ENCODE measurements around the gene PBRM1. TPM values are rescaled to one million over a fixed set of nuclear protein-coding genes. Genes with fewer than 3 reads are reported as not detected.

Gene PBRM1
- total RNA-seq, 2 experiments from 2014 or later: 47.6 to 48.1 TPM

DNA sequence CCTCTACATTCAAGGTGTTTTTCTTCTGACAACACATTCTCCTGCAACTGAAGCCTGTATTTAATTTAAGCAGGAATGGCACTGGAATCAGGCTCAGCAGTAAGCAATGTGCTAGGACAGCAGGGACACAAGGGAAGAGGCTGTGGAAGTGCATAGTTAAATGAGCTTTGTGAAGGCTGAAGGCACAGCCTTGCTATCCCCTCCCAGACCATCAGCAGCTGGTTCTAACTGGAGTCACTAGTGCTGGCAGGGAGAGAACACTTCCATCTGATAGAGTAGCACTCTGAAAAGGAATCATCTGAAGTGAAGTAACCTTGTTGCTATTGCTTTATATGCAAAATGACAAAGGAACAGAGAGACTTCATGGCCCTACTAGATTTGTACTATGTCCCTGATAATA lies 134.6 kb downstream of the PBRM1 start:
- Histone ChIP-seq H3K36me3 (ENCODE audit: insufficient read depth, low read length) (peaks cover 68% of the 10 kb centered on the region), H3K9me3 (ENCODE audit: control insufficient read depth in 1 of 2, insufficient read depth in 1 of 2, low read length in 2 of 2) (no peaks in the 10 kb centered on the region), H3K4me1 (ENCODE audit: insufficient read depth, low read length) (no peaks in the 10 kb centered on the region), H3K27me3 (ENCODE audit: control insufficient read depth in 1 of 2, insufficient read depth in 2 of 2, low read length in 2 of 2) (no peaks in the 10 kb centered on the region), H3K4me3 (ENCODE audit: low read length) (no peak overlapping the region), H3K27ac (ENCODE audit: low read depth in 1 of 2, low read length in 2 of 2) (no peak overlapping the region)
- no peak overlapping the region for H3K4me3 Mint-ChIP-seq
- DNase-seq: no peak
- ChIA-PET POLR2A (no interaction called here), CTCF (no interaction called here)
- H3K36me3 Mint-ChIP-seq (ENCODE audit: low read depth): peaks cover 76% of the 10 kb centered on the region
- no peak for TF ChIP-seq CTCF (IDR thresholded peaks at IDR 0.05)
- intact Hi-C loops (cut with DNase I, micrococcal nuclease): no loop called here
- no peaks in the 10 kb centered on the region for H3K27me3 Mint-ChIP-seq
- no peak for ATAC-seq (ENCODE audit: poor library complexity)
- no peak overlapping the region for H3K27ac Mint-ChIP-seq
- no peaks in the 10 kb centered on the region for H3K9me3 Mint-ChIP-seq
- H3K4me1 Mint-ChIP-seq (ENCODE audit: low read depth): no peaks in the 10 kb centered on the region

GRCh38 chr3:52547143-52547542 lies 138.6 kb downstream of the PBRM1 start:
- H3K27ac Mint-ChIP-seq: peak overlapping the region; percentile 10
- peaks cover 70% of the 10 kb centered on the region for H3K36me3 Mint-ChIP-seq (ENCODE audit: low read depth)
- POLR2A ChIA-PET: interaction anchor here (0.6 to 1.7 kb wide), 3 partner anchors 11 to 1955 kb away, joined by 3 to 4 read pairs (median 3); partner anchors contain the start of gene UQCC5

GRCh38 chr3:52546111-52546901 lies 139.4 kb downstream of the PBRM1 start:
- ChIA-PET POLR2A (interaction anchor here (1.7 kb wide), 1 partner anchor 10 kb away, joined by 4 read pairs; the partner anchor contains the start of gene UQCC5), CTCF (interaction anchor here (1.1 kb wide), 1 partner anchor 10 kb away, joined by 3 read pairs; the partner anchor contains the start of gene UQCC5)
- ATAC-seq (ENCODE audit: poor library complexity) (no peak), DNase-seq (no peak)
- Histone ChIP-seq H3K9me3 (ENCODE audit: control insufficient read depth in 1 of 2, insufficient read depth in 1 of 2, low read length in 2 of 2) (no peaks in the 10 kb centered on the region), H3K4me3 (ENCODE audit: low read length) (no peak overlapping the region), H3K27me3 (ENCODE audit: control insufficient read depth in 1 of 2, insufficient read depth in 2 of 2, low read length in 2 of 2) (no peaks in the 10 kb centered on the region), H3K4me1 (ENCODE audit: insufficient read depth, low read length) (no peaks in the 10 kb centered on the region), H3K36me3 (ENCODE audit: insufficient read depth, low read length) (peaks cover 53% of the 10 kb centered on the region), H3K27ac (ENCODE audit: low read depth in 1 of 2, low read length in 2 of 2) (no peak overlapping the region)
- Mint-ChIP-seq H3K27ac (peak overlapping the region; percentile 51), H3K9me3 (no peaks in the 10 kb centered on the region), H3K27me3 (no peaks in the 10 kb centered on the region), H3K36me3 (ENCODE audit: low read depth) (peaks cover 62% of the 10 kb centered on the region), H3K4me1 (ENCODE audit: low read depth) (peaks cover 15% of the 10 kb centered on the region), H3K4me3 (no peak overlapping the region)
- TF ChIP-seq CTCF (IDR thresholded peaks at IDR 0.05): no peak
- intact Hi-C loops (cut with DNase I, micrococcal nuclease): no loop called here

More at GRCh38 chr3:52547143-52547542, 138.6 kb downstream of the PBRM1 start:
- H3K36me3 ChIP-seq (ENCODE audit: insufficient read depth, low read length): peaks cover 54% of the 10 kb centered on the region
- no peak for ATAC-seq (ENCODE audit: poor library complexity)
- Mint-ChIP-seq H3K4me3 (no peak overlapping the region), H3K27me3 (no peaks in the 10 kb centered on the region), H3K4me1 (ENCODE audit: low read depth) (peaks cover 8% of the 10 kb centered on the region), H3K9me3 (no peaks in the 10 kb centered on the region)
- H3K4me1 ChIP-seq (ENCODE audit: insufficient read depth, low read length): no peaks in the 10 kb centered on the region
- H3K4me3 ChIP-seq (ENCODE audit: low read length): no peak overlapping the region
- CTCF ChIA-PET: interaction anchor here (1.1 kb wide), 1 partner anchor 11 kb away, joined by 3 read pairs; the partner anchor contains the start of gene UQCC5
- intact Hi-C loops (cut with DNase I, micrococcal nuclease): no loop called here
- H3K27me3 ChIP-seq (ENCODE audit: control insufficient read depth in 1 of 2, insufficient read depth in 2 of 2, low read length in 2 of 2): no peaks in the 10 kb centered on the region
- no peak for DNase-seq
- H3K27ac ChIP-seq (ENCODE audit: low read depth in 1 of 2, low read length in 2 of 2): no peak overlapping the region
- H3K9me3 ChIP-seq (ENCODE audit: control insufficient read depth in 1 of 2, insufficient read depth in 1 of 2, low read length in 2 of 2): no peaks in the 10 kb centered on the region
- TF ChIP-seq CTCF (IDR thresholded peaks at IDR 0.05): no peak
